GM12873 (cell line): ENCODE results near the gene OTOF.

ENCODE experiments used
- TF ChIP-seq, protein P1 (sequence below): IDR thresholded peaks from 2 replicates; pipeline ENCODE4 v1.5.1; 2012; ENCODE audit warnings: low read depth, mild to moderate bottlenecking, moderate library complexity, low read length, control low read depth; ENCODE audit not compliant: insufficient read depth; ENCODE audit errors: missing control alignments

Gene OTOF

DNA sequence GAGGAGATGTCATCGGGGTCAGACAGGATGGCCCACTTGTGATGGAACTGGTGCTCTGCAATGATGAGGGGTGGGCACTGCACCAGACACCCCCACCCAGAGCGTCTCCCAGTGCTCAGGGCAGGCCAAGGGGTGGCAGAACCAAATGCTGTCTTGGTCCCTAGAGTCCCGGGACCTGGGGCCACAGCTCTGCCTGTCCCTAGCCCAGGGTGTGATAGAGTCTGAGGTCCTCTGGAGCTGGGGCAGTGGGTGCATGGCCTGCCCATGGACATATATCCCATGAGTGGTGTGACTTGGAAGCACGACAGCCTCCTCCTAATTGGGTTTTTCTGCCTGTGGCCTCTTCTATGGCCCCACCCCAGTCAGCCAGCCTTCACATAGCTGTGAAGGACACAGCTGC is 6.7 kb upstream of the OTOF start:
- TF ChIP-seq, protein P1, sequence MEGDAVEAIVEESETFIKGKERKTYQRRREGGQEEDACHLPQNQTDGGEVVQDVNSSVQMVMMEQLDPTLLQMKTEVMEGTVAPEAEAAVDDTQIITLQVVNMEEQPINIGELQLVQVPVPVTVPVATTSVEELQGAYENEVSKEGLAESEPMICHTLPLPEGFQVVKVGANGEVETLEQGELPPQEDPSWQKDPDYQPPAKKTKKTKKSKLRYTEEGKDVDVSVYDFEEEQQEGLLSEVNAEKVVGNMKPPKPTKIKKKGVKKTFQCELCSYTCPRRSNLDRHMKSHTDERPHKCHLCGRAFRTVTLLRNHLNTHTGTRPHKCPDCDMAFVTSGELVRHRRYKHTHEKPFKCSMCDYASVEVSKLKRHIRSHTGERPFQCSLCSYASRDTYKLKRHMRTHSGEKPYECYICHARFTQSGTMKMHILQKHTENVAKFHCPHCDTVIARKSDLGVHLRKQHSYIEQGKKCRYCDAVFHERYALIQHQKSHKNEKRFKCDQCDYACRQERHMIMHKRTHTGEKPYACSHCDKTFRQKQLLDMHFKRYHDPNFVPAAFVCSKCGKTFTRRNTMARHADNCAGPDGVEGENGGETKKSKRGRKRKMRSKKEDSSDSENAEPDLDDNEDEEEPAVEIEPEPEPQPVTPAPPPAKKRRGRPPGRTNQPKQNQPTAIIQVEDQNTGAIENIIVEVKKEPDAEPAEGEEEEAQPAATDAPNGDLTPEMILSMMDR = no peak

- TF ChIP-seq, protein P1 = no peak
These were observed 6.1 kb upstream of the OTOF start for GRCh38 chr2:26483957-26484565.

- TF ChIP-seq, protein P1 = no peak
These were observed 5.6 kb upstream of the OTOF start for GRCh38 chr2:26483516-26483915.

DNA sequence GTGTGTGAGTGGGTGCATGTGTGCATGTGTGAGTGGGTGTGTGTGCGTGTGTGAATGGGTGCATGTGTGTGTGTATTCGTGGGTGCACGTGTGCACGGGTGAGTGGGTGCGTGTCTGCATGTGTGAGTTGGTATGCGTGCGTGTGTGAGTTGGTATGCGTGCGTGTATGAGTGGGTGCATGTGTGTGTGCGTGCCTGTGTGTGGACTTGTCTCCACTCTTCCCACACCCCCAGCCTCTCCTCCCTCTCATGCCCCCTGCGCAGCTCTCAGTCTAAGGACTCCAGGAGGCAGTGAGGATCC is 5.1 kb upstream of the OTOF start:
- TF ChIP-seq, protein P1 = no peak

GRCh38 chr2:26482211-26483026 is 4.5 kb upstream of the OTOF start:
- TF ChIP-seq, protein P1 = no peak

DNA sequence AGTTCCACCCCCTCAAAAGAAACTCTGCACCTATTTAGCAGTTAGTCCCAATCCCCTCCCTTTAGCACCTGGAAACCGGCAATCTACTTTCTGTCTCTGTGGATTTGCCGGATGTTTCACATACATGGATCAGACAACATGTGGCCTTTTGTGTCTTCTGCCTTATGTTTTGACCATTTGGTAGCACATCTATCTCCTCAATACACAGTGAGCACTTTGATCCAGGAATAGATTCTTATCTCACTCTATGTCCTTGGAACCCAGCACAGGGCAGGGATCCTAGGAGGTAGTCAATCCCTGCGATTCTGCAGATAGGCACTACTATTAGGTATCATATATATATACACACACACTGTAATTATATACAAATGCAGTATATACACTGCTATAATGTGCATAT is 3.8 kb upstream of the OTOF start:
- TF ChIP-seq, protein P1 = no peak

DNA sequence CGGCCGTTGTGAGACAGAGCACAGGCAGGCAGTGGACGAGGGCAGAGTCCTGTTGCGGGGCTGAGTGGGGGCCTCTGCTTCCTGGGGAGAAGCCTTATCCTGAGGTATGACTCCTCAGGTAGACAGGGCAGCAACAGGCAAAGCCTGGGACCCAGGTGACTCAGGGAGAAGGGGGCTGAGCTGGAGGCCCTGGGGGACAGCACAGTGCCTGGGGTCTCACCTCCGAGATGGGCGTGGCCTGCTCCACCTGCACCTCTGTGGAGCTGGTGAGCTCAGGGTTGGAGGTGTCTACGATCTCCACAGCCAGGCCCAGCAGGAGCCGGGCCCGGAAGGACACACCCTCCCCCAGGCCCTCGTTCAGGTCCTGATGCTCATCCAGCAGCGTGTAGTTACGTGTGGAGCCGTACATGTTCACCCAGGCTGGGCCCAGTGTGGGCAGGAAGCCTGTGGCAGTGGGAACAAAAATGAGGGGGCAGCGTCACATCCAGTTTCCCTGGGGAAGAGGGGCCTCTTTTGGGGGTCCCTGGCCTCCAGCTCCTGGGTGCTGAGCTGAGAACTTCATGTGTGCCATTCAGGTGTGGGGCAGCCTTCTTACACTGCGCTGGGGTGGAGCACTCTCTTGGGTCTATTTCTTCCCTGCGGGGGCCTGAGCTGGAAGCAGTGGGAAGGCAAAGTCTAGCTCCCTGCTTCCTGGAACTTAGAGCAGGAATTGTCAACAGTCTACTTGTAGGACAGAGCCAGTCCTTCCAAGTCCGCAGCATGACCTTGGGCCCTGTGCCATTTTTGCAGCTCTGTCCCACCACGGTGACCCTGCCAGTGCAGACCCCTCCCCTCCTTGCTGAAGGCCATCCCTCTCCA is 2.9 kb upstream of the OTOF start:
- TF ChIP-seq, protein P1 = no peak
